IMR-90 (cell line): Measurements from ENCODE around the gene YWHAG. TPM values are rescaled to one million over a fixed set of nuclear protein-coding genes. Genes with fewer than 3 reads are reported as not detected.

Experiments
- ATAC-seq: fragments of 200-7000 bp; cut with Tn5 transposase; 2 replicates; pipeline ENCODE4 v1.9.1; 2020; ENCODE audit warnings: low read depth, mild to moderate bottlenecking, moderate library complexity
- BruUV-seq: library from RNA; stranded (reverse); fragments of 400-500 nt; replicated peaks from 2 replicates; lab custom pipeline; 2021; lab: Mats Ljungman, UMichigan
- CTCF ChIA-PET: fragments of 300-600 bp; formaldehyde crosslinking; extraction: SDS; loops from one replicate; lab custom pipeline; 2021; ENCODE audit warnings: antibody characterized with exemption; lab: Yijun Ruan, JAX
- POLR2A ChIA-PET: fragments of 300-600 bp; sonication (Branson Sonifier 250); formaldehyde crosslinking; loops from one replicate; lab custom pipeline; 2022; ENCODE audit warnings: antibody characterized with exemption; ENCODE audit not compliant: unreplicated experiment; lab: Charles Lee
- DNase-seq: peaks from one replicate; pipeline ENCODE4 v3.0.0; 2013
- H2AFZ ChIP-seq: replicated peaks from 2 replicates; pipeline ENCODE3; 2013; ENCODE audit warnings: low read length, mild to moderate bottlenecking; ENCODE audit not compliant: poor library complexity
- H2AK5ac ChIP-seq: 2 replicates; pipeline ENCODE4 v1.6.1; 2013; ENCODE audit warnings: low read depth, low read length, inconsistent platforms
- H2AK9ac ChIP-seq: replicated peaks from 2 replicates; pipeline ENCODE3; 2013; ENCODE audit warnings: mild to moderate bottlenecking, low read depth, low read length, moderate library complexity; ENCODE audit not compliant: poor library complexity
- H2BK120ac ChIP-seq: 2 replicates; pipeline ENCODE4 v1.6.1; 2013; ENCODE audit warnings: low read depth, low read length, inconsistent platforms
- H2BK15ac ChIP-seq: 3 replicates; pipeline ENCODE4 v1.6.1; 2013; ENCODE audit warnings: low read depth, low read length, inconsistent platforms
- H2BK20ac ChIP-seq: 2 replicates; pipeline ENCODE4 v1.6.1; 2013; ENCODE audit warnings: low read depth, mild to moderate bottlenecking, inconsistent platforms, low read length, moderate library complexity
- H2BK5ac ChIP-seq: 2 replicates; pipeline ENCODE4 v1.6.1; 2013; ENCODE audit warnings: mild to moderate bottlenecking, low read depth, low read length, inconsistent platforms; ENCODE audit not compliant: poor library complexity, severe bottlenecking
- H3K14ac ChIP-seq: replicated peaks from 2 replicates; pipeline ENCODE4 v1.6.1; 2013; ENCODE audit warnings: low read depth, low read length, inconsistent platforms
- H3K18ac ChIP-seq: 2 replicates; pipeline ENCODE4 v1.6.1; 2013; ENCODE audit warnings: low read depth, low read length, control low read depth
- H3K23ac ChIP-seq: 2 replicates; pipeline ENCODE4 v1.6.1; 2013; ENCODE audit warnings: low read depth, low read length, inconsistent platforms
- H3K27ac ChIP-seq: 2 replicates; pipeline ENCODE4 v1.5.1; 2013; ENCODE audit warnings: mild to moderate bottlenecking, control low read depth, low read length; ENCODE audit not compliant: insufficient read depth
- H3K27me3 ChIP-seq: 2 replicates; pipeline ENCODE4 v1.6.1; 2013; ENCODE audit warnings: low read length; ENCODE audit not compliant: control insufficient read depth, insufficient read depth
- H3K36me3 ChIP-seq: 2 replicates; pipeline ENCODE4 v1.6.1; 2013; ENCODE audit warnings: low read length, mixed read lengths; ENCODE audit not compliant: control insufficient read depth, insufficient read depth
- H3K4ac ChIP-seq: 2 replicates; pipeline ENCODE4 v1.6.1; 2013; ENCODE audit warnings: low read depth, low read length, inconsistent platforms
- H3K4me1 ChIP-seq: 2 replicates; pipeline ENCODE4 v1.6.1; 2013; ENCODE audit warnings: low read length, mixed read lengths; ENCODE audit not compliant: control insufficient read depth, insufficient read depth
- H3K4me2 ChIP-seq: 2 replicates; pipeline ENCODE4 v1.6.1; 2013; ENCODE audit warnings: low read depth, mild to moderate bottlenecking, control low read depth, low read length, moderate library complexity
- H3K4me3 ChIP-seq: 2 replicates; pipeline ENCODE4 v1.5.1; 2013; ENCODE audit warnings: low read depth, mild to moderate bottlenecking, control low read depth, low read length, moderate library complexity; ENCODE audit not compliant: insufficient read depth
- H3K56ac ChIP-seq: 2 replicates; pipeline ENCODE4 v1.6.1; 2013; ENCODE audit warnings: low read length, inconsistent platforms; ENCODE audit not compliant: insufficient read depth; ENCODE audit errors: extremely low read depth
- H3K79me1 ChIP-seq, 2 experiments: 2 replicates each; pipeline ENCODE4 v1.6.1; 2013; ENCODE audit warnings: low read length in 2 of 2, inconsistent platforms in 1 of 2, low read depth in 1 of 2
- H3K9ac ChIP-seq: 2 replicates; pipeline ENCODE4 v1.6.1; 2013; ENCODE audit warnings: low read depth, low read length, control low read depth
- H3K9me1 ChIP-seq: 2 replicates; pipeline ENCODE4 v1.6.1; 2013; ENCODE audit warnings: low read length, inconsistent platforms; ENCODE audit not compliant: insufficient read depth
- H3K9me3 ChIP-seq: 2 replicates; pipeline ENCODE4 v1.6.1; 2013; ENCODE audit warnings: low read length; ENCODE audit not compliant: control insufficient read depth, insufficient read depth
- H4K20me1 ChIP-seq: 2 replicates; pipeline ENCODE4 v1.6.1; 2013; ENCODE audit warnings: low read length, inconsistent platforms; ENCODE audit not compliant: insufficient read depth
- H4K5ac ChIP-seq: 2 replicates; pipeline ENCODE4 v1.6.1; 2013; ENCODE audit warnings: mild to moderate bottlenecking, low read depth, low read length, control low read depth
- H4K8ac ChIP-seq, 2 experiments: 2 replicates each; pipeline ENCODE4 v1.6.1; 2013; ENCODE audit warnings: low read depth in 2 of 2, low read length in 2 of 2, control low read depth in 1 of 2, inconsistent platforms in 1 of 2
- H4K91ac ChIP-seq: 2 replicates; pipeline ENCODE4 v1.6.1; 2013; ENCODE audit warnings: low read depth, low read length, inconsistent platforms; ENCODE audit not compliant: insufficient read depth
- BHLHE40 ChIP-seq: fragments of 150-350 bp; IDR thresholded peaks from 2 replicates; pipeline ENCODE4 v1.6.1; 2016; ENCODE audit warnings: mild to moderate bottlenecking, low read depth, low read length
- CEBPB ChIP-seq: IDR thresholded peaks from 2 replicates; pipeline ENCODE4 v1.6.1; 2012; ENCODE audit warnings: low read depth, low read length, improper control_type of control experiment
- CHD1 ChIP-seq: IDR thresholded peaks from 2 replicates; pipeline ENCODE4 v1.6.1; 2012; ENCODE audit warnings: low read depth, low read length, improper control_type of control experiment
- CTCF ChIP-seq: conservative IDR thresholded peaks from 2 replicates; pipeline ENCODE4 v1.5.1; 2012; ENCODE audit warnings: mild to moderate bottlenecking, low read depth, low read length, improper control_type of control experiment
- ELK1 ChIP-seq: fragments of 150-350 bp; IDR thresholded peaks from 2 replicates; pipeline ENCODE4 v1.6.1; 2016; ENCODE audit warnings: low read depth, mild to moderate bottlenecking, low read length, moderate library complexity, borderline replicate concordance
- FOS ChIP-seq: fragments of 150-350 bp; IDR thresholded peaks from 2 replicates; pipeline ENCODE4 v1.6.1; 2016; ENCODE audit warnings: low read depth, low read length
- MAFK ChIP-seq: IDR thresholded peaks from 2 replicates; pipeline ENCODE4 v1.6.1; 2012; ENCODE audit warnings: low read depth, low read length, improper control_type of control experiment
- MXI1 ChIP-seq: IDR thresholded peaks from 2 replicates; pipeline ENCODE4 v1.6.1; 2012; ENCODE audit warnings: low read depth, mild to moderate bottlenecking, low read length, moderate library complexity, borderline replicate concordance
- NFE2L2 ChIP-seq: fragments of 150-350 bp; IDR thresholded peaks from 2 replicates; pipeline ENCODE4 v1.6.1; 2016; ENCODE audit warnings: low read depth, mild to moderate bottlenecking, low read length
- POLR2A ChIP-seq: IDR thresholded peaks from 2 replicates; pipeline ENCODE4 v1.6.1; 2012; ENCODE audit warnings: mild to moderate bottlenecking, low read depth, low read length
- RAD21 ChIP-seq: IDR thresholded peaks from 2 replicates; pipeline ENCODE4 v1.6.1; 2012; ENCODE audit warnings: low read length, improper control_type of control experiment
- RCOR1 ChIP-seq: IDR thresholded peaks from 2 replicates; pipeline ENCODE4 v1.6.1; 2012; ENCODE audit warnings: mild to moderate bottlenecking, low read length, improper control_type of control experiment; ENCODE audit not compliant: insufficient replicate concordance
- RFX5 ChIP-seq: IDR thresholded peaks from 2 replicates; pipeline ENCODE4 v1.8.0; 2012; ENCODE audit warnings: low read depth, mild to moderate bottlenecking, low read length, moderate library complexity
- SMC3 ChIP-seq: fragments of 150-350 bp; IDR thresholded peaks from 2 replicates; pipeline ENCODE4 v1.6.1; 2016; ENCODE audit warnings: low read depth, mild to moderate bottlenecking, antibody characterized with exemption, low read length, moderate library complexity
- USF2 ChIP-seq: fragments of 150-350 bp; IDR thresholded peaks from 2 replicates; pipeline ENCODE4 v1.6.1; 2017; ENCODE audit warnings: mild to moderate bottlenecking, antibody characterized with exemption, low read length, low read depth
- WGBS, 2 experiments: methylation state at CpG; one replicate each; pipeline versions ENCODE4 v1.1.5 to v1.1.7; 2013; ENCODE audit warnings: missing lambda C conversion rate in 2 of 2; ENCODE audit not compliant: insufficient read length in 1 of 2; ENCODE audit errors: extremely low coverage in 2 of 2; 5-methylcytosine and 5-hydroxymethylcytosine counted together
- dilution Hi-C: fragments of 300-500 bp; cut with HindIII; formaldehyde crosslinking; loops from one replicate; pipeline ENCODE4 v1.14.3; 2018; ENCODE audit warnings: low sequenced_read_pairs; ENCODE audit not compliant: unreplicated experiment
- in situ Hi-C: fragments of 300-500 bp; cut with MboI; formaldehyde crosslinking; loops from 3 replicates; pipeline ENCODE4 v1.14.3; 2019; ENCODE audit warnings: low sequenced_read_pairs, inconsistent platforms, mixed read lengths
- intact Hi-C: fragments of 100-400 bp; cut with micrococcal nuclease; formaldehyde crosslinking; loops from 2 replicates; pipeline ENCODE4 v1.10.0; 2022
- polyA plus RNA-seq, 3 experiments: library from polyadenylated mRNA; depleted of rRNA; stranded (reverse); fragments of >200 nt; gene quantifications; 2 replicates each; pipeline ENCODE4 v1.2.3, GENCODE V29; 2012; ENCODE audit warnings: low replicate concordance in 1 of 3
- total RNA-seq: library from RNA; depleted of rRNA; stranded (reverse); fragments of >200 nt; gene quantifications from 2 replicates; pipeline ENCODE4 v1.2.3, GENCODE V29; 2012

The YWHAG gene
- total and polyA plus RNA-seq, 2 of the 4 experiments (the other 2 are of a cell fraction): 40.1 to 64.9 TPM

- intact Hi-C loops (no loop called here), dilution Hi-C loops (no loop called here), in situ Hi-C loops (no loop called here)
- Histone ChIP-seq H3K56ac (0 out of 2 replicates have a peak overlapping the region, but pooled peaks have one; percentile 22), H2BK15ac (peak overlapping the region; percentile 84; the same call in 2 of the 3 replicates), H4K5ac (peak overlapping the region; percentile 89), H2AFZ (peak overlapping the region; percentile 97), H3K14ac (peak overlapping the region; percentile 90), H3K18ac (peak overlapping the region; percentile 86), H3K4ac (peak overlapping the region; percentile 90), H3K36me3 (no peaks in the 10 kb centered on the region), H4K8ac (peak overlapping the region; percentile 92 to 98), H4K91ac (peak overlapping the region; percentile 93), H3K9ac (peak overlapping the region; percentile 66), H3K4me2 (peak overlapping the region; percentile 96), H2AK5ac (peak overlapping the region; percentile 83), H4K20me1 (no peaks in the 10 kb centered on the region), H3K9me1 (peaks cover 21% of the 10 kb centered on the region), H2BK120ac (peak overlapping the region; percentile 81), H2AK9ac (peak overlapping the region; percentile 96), H3K23ac (no peak overlapping the region; the same call in 1 of the 2 replicates), H3K79me1 (peaks cover 0 to 5% of the 10 kb centered on the region in 2 experiments; a peak in 1 of 4 replicates), H2BK5ac (peak overlapping the region; percentile 69), H3K9me3 (no peaks in the 10 kb centered on the region), H3K27me3 (no peaks in the 10 kb centered on the region), H3K4me1 (peaks cover 20% of the 10 kb centered on the region), H3K4me3 (peak overlapping the region; percentile 44), H2BK20ac (peak overlapping the region; percentile 73), H3K27ac (peak overlapping the region; percentile 56)
- ATAC-seq (no peak), DNase-seq (no peak)
- BruUV-seq: no TSS peak
- WGBS, 2 experiments: 38% methylated on average over 6 of the region's 12 CpGs; no CpG with 5 or more reads in 1 of the 2 experiments
- CTCF ChIA-PET: interaction anchor here (0.6 to 0.7 kb wide), 2 partner anchors 11 to 641 kb away, joined by 3 to 4 read pairs; no protein-coding TSS in a partner anchor
- POLR2A ChIA-PET: interaction anchor here (0.6 kb wide), 1 partner anchor 15 kb away, joined by 3 read pairs; no protein-coding TSS in a partner anchor
- TF ChIP-seq RCOR1 (no peak), MAFK (no peak), ELK1 (no peak), MXI1 (no peak), CTCF (no peak), CHD1 (no peak), BHLHE40 (no peak), USF2 (no peak), SMC3 (no peak), RFX5 (no peak), CEBPB (no peak), RAD21 (no peak), POLR2A (no peak), FOS (no peak), NFE2L2 (no peak)
Observed at GRCh38 chr7:76392531-76393115, 33.8 kb upstream of the YWHAG start.
